A549 (cell line): ENCODE results near the gene ADAMTS2. TPM values are rescaled to one million over a fixed set of nuclear protein-coding genes. Genes with fewer than 3 reads are reported as not detected.

ENCODE experiments used
- ATAC-seq, 2 experiments: fragments of 200-7000 bp in 1 of 2; fragments of >200 bp in 1 of 2; cut with Nextera tagmentation in 1 of 2; cut with Tn5 transposase in 1 of 2; 3 replicates each; pipeline versions ENCODE4 v1.8.0 to v1.9.1; 2018 to 2020; ENCODE audit warnings: mild to moderate bottlenecking in 1 of 2, moderate library complexity in 1 of 2
- CTCF ChIA-PET: fragments of 300-600 bp; sonication (Branson Sonifier 250); formaldehyde crosslinking; extraction: SDS; loops from one replicate; lab custom pipeline; 2021; ENCODE audit warnings: antibody characterized with exemption, inconsistent platforms; lab: Yijun Ruan, JAX
- POLR2A ChIA-PET: fragments of 350-600 bp; formaldehyde crosslinking; extraction: SDS; loops from one replicate; lab custom pipeline; 2021; ENCODE audit warnings: antibody characterized with exemption, inconsistent platforms; lab: Yijun Ruan, JAX
- DNase-seq, 2 experiments: peaks; one replicate each; pipeline versions ENCODE4 v3.0.0 to v3.0.0-alpha.2; 2011 to 2016; ENCODE audit warnings: low read depth in 1 of 2, low spot score in 1 of 2
- FAIRE-seq: peaks from 2 replicates; lab custom pipeline; 2011; peaks lifted over from hg19 to GRCh38; lab: Jason Lieb, UNC
- H3K27ac ChIP-seq, 2 experiments: fragments of >200 bp; sonication (Bioruptor Twin); formaldehyde crosslinking; 3 replicates each; pipeline ENCODE4 v1.5.1; 2016 to 2017
- H3K4me1 ChIP-seq: fragments of >200 bp; sonication (Bioruptor Twin); formaldehyde crosslinking; 3 replicates; pipeline ENCODE4 v1.6.1; 2016
- H3K4me2 ChIP-seq: fragments of >200 bp; sonication (Bioruptor Twin); formaldehyde crosslinking; 3 replicates; pipeline ENCODE4 v1.6.1; 2016
- H3K4me3 ChIP-seq: fragments of >200 bp; sonication (Bioruptor Twin); formaldehyde crosslinking; 3 replicates; pipeline ENCODE4 v1.5.1; 2016
- H3K9me3 ChIP-seq: fragments of >200 bp; sonication (Bioruptor Twin); formaldehyde crosslinking; 3 replicates; pipeline ENCODE4 v1.6.1; 2016
- BCL3 ChIP-seq: fragments of >200 bp; sonication (Bioruptor Twin); formaldehyde crosslinking; IDR thresholded peaks from 3 replicates; pipeline ENCODE4 v1.6.1; 2016
- CBX8 ChIP-seq: fragments of 200-600 bp; sonication (generic); IDR thresholded peaks from 2 replicates; pipeline ENCODE4 v1.6.1; 2016
- CHD2 ChIP-seq: fragments of 150-350 bp; IDR thresholded peaks from 2 replicates; pipeline ENCODE4 v1.6.1; 2014; ENCODE audit warnings: low read length; ENCODE audit not compliant: partially characterized antibody
- E2F6 ChIP-seq: IDR thresholded peaks from 2 replicates; pipeline ENCODE4 v1.6.1; 2012; ENCODE audit warnings: low read depth, borderline replicate concordance
- EHF ChIP-seq: fragments of 250-450 bp; sonication (Bioruptor Pico); IDR thresholded peaks from 2 replicates; pipeline ENCODE4 v1.5.0; 2020; ENCODE audit warnings: mild to moderate bottlenecking
- EHMT2 ChIP-seq: fragments of 200-600 bp; sonication (generic); IDR thresholded peaks from 2 replicates; pipeline ENCODE4 v1.6.1; 2016; ENCODE audit warnings: antibody characterized with exemption, low read depth, mild to moderate bottlenecking, moderate library complexity
- ESRRA ChIP-seq: fragments of 150-350 bp; IDR thresholded peaks from 2 replicates; pipeline ENCODE4 v1.6.1; 2014; ENCODE audit warnings: mild to moderate bottlenecking, low read length, borderline replicate concordance
- HMGXB4 ChIP-seq: fragments of 250-450 bp; sonication (Bioruptor Pico); IDR thresholded peaks from 2 replicates; pipeline ENCODE4 v1.5.0; 2021; ENCODE audit warnings: mild to moderate bottlenecking, moderate library complexity, borderline replicate concordance
- KDM1A ChIP-seq: fragments of 200-600 bp; sonication (generic); IDR thresholded peaks from 2 replicates; pipeline ENCODE4 v1.6.1; 2016; ENCODE audit warnings: low read depth, mild to moderate bottlenecking
- MAZ ChIP-seq: fragments of 150-350 bp; IDR thresholded peaks from 2 replicates; pipeline ENCODE4 v1.6.1; 2014; ENCODE audit warnings: antibody characterized with exemption, low read depth, low read length, borderline replicate concordance
- MYC ChIP-seq: IDR thresholded peaks from 2 replicates; pipeline ENCODE4 v1.6.1; 2012; ENCODE audit warnings: mild to moderate bottlenecking, inconsistent platforms, low read length, improper control_type of control experiment, borderline replicate concordance
- PHF8 ChIP-seq: fragments of 200-600 bp; sonication (generic); IDR thresholded peaks from 2 replicates; pipeline ENCODE4 v1.6.1; 2016; ENCODE audit warnings: low read depth, mild to moderate bottlenecking, antibody characterized with exemption, moderate library complexity, borderline replicate concordance
- POLR2A ChIP-seq: IDR thresholded peaks from 2 replicates; pipeline ENCODE4 v1.6.1; 2012; ENCODE audit warnings: mild to moderate bottlenecking, low read length
- POLR2AphosphoS2 ChIP-seq: conservative IDR thresholded peaks from 2 replicates; pipeline ENCODE4 v1.6.1; 2012; ENCODE audit warnings: low read length, improper control_type of control experiment, inconsistent platforms
- RARB ChIP-seq: fragments of 250-450 bp; sonication (Bioruptor Pico); IDR thresholded peaks from 2 replicates; pipeline ENCODE4 v1.8.0; 2021; ENCODE audit warnings: mild to moderate bottlenecking, moderate library complexity
- REST ChIP-seq: fragments of 200-600 bp; sonication (generic); IDR thresholded peaks from 2 replicates; pipeline ENCODE4 v1.6.1; 2016; ENCODE audit warnings: antibody characterized with exemption, mild to moderate bottlenecking, moderate library complexity
- RFX5 ChIP-seq: fragments of 450-650 bp; IDR thresholded peaks from 2 replicates; pipeline ENCODE4 v1.7.1; 2014; ENCODE audit warnings: antibody characterized with exemption, mild to moderate bottlenecking, moderate library complexity
- SMC3 ChIP-seq: fragments of >200 bp; sonication (Bioruptor Twin); formaldehyde crosslinking; IDR thresholded peaks from 3 replicates; pipeline ENCODE4 v1.6.1; 2018; ENCODE audit warnings: inconsistent platforms
- TFCP2L1 ChIP-seq: fragments of 250-450 bp; sonication (Bioruptor Pico); IDR thresholded peaks from 2 replicates; pipeline ENCODE4 v1.5.0; 2021; ENCODE audit warnings: mild to moderate bottlenecking
- ZC3H11A ChIP-seq: fragments of 450-650 bp; IDR thresholded peaks from 2 replicates; pipeline ENCODE4 v1.6.1; 2014; ENCODE audit warnings: antibody characterized with exemption, mild to moderate bottlenecking
- ZFP36 ChIP-seq: fragments of 450-650 bp; IDR thresholded peaks from 2 replicates; pipeline ENCODE4 v1.6.1; 2014; ENCODE audit warnings: borderline replicate concordance; ENCODE audit not compliant: partially characterized antibody
- WGBS: methylation state at CpG from one replicate; pipeline ENCODE4 v1.1.6; 2017; ENCODE audit errors: missing lambda C conversion rate; 5-methylcytosine and 5-hydroxymethylcytosine counted together
- polyA plus RNA-seq, 4 experiments: library from polyadenylated mRNA; depleted of rRNA in 3 of 4; stranded (reverse); fragments of >200 nt; fragmentation: RNase III in 1 of 4; extraction: RNeasy Plus Mini Kit Qiagen cat#74134 plus additional on column Dnase treatment in 1 of 4; gene quantifications; 2 replicates in 3 of 4; 3 replicates in 1 of 4; pipeline ENCODE4 v1.2.3, GENCODE V29; 2011 to 2017

Gene ADAMTS2
- polyA plus RNA-seq, 2 of the 4 experiments (the other 2 are of a cell fraction): not detected

- 7% methylated on average over 1 of the region's 1 CpG for WGBS
- POLR2A ChIA-PET: no interaction called here
- CTCF ChIA-PET: no interaction called here
- no peak overlapping the region for H3K4me3 ChIP-seq
- no peak overlapping the region for H3K4me2 ChIP-seq
- no peak overlapping the region for H3K27ac ChIP-seq
- peaks cover under 1% of the 10 kb centered on the region; the same call in 1 of the 3 replicates for H3K9me3 ChIP-seq
- no peaks in the 10 kb centered on the region for H3K4me1 ChIP-seq
- FAIRE-seq (no peak), ATAC-seq (no peak), DNase-seq (no peak)
- TF ChIP-seq EHF (CRISPR knock-in tag) (no peak), RFX5 (0 out of 2 replicates have a peak, but pooled peaks have one; percentile 42)
Observed at GRCh38 chr5:179281694-179282093, 63.6 kb downstream of the ADAMTS2 start.

- CTCF ChIA-PET: no interaction called here
- no peak for FAIRE-seq
- no peak; a peak in 1 of 6 replicates for ATAC-seq
- TF ChIP-seq E2F6: no peak
- TF ChIP-seq CHD2: no peak
- no peak for TF ChIP-seq POLR2AphosphoS2
- TF ChIP-seq ESRRA: no peak
- no peak for TF ChIP-seq ZC3H11A
- no peak for TF ChIP-seq SMC3
- TF ChIP-seq KDM1A: no peak
- no peak for TF ChIP-seq TFCP2L1
- TF ChIP-seq REST: no peak
- TF ChIP-seq EHMT2: no peak
- TF ChIP-seq BCL3: no peak
- TF ChIP-seq RARB (CRISPR knock-in tag): no peak
- TF ChIP-seq PHF8: no peak
- no peak for TF ChIP-seq HMGXB4
- no peak for TF ChIP-seq MAZ
- TF ChIP-seq POLR2A: no peak
- TF ChIP-seq CBX8: no peak
- TF ChIP-seq ZFP36: no peak
- TF ChIP-seq MYC: no peak
- Histone ChIP-seq H3K4me3 (no peak overlapping the region), H3K9me3 (peaks cover 3% of the 10 kb centered on the region; the same call in 1 of the 3 replicates), H3K4me2 (no peak overlapping the region), H3K4me1 (no peaks in the 10 kb centered on the region), H3K27ac (no peak overlapping the region)
- 37% methylated on average over 8 of the region's 8 CpGs for WGBS
- no peak for DNase-seq
- POLR2A ChIA-PET: no interaction called here
Observed at GRCh38 chr5:179280095-179280490, 65.2 kb downstream of the ADAMTS2 start.
